Endothelial cell of umbilical vein (primary cell): ENCODE measurements around the gene JARID2.

Experiments
- CTCF ChIP-seq, 2 donors: IDR thresholded peaks; 1 replicate in 1 of 2; 2 replicates in 1 of 2; pipeline ENCODE4 v1.5.1; 2011; ENCODE audit warnings: low read length in 2 of 2, mild to moderate bottlenecking in 2 of 2, moderate library complexity in 2 of 2, control low read depth in 1 of 2, inconsistent platforms in 1 of 2, low read depth in 1 of 2; ENCODE audit not compliant: insufficient read depth in 1 of 2; ENCODE audit errors: extremely low read depth in 1 of 2
- EZH2 ChIP-seq: IDR thresholded peaks from 2 replicates; pipeline ENCODE4 v1.6.1; 2012; ENCODE audit warnings: borderline replicate concordance, low read depth, mild to moderate bottlenecking, moderate library complexity, low read length, inconsistent platforms; ENCODE audit not compliant: severe bottlenecking
- FOS ChIP-seq: IDR thresholded peaks from 2 replicates; pipeline ENCODE4 v1.6.1; 2011; ENCODE audit warnings: mild to moderate bottlenecking, low read length, moderate library complexity, borderline replicate concordance; ENCODE audit not compliant: insufficient read depth
- POLR2A ChIP-seq: IDR thresholded peaks from 2 replicates; pipeline ENCODE4 v1.6.1; 2012; ENCODE audit warnings: low read depth, mild to moderate bottlenecking, control low read depth, low read length
- POLR2AphosphoS5 ChIP-seq: IDR thresholded peaks from 2 replicates; pipeline ENCODE4 v1.6.1; 2012; ENCODE audit warnings: low read depth, mild to moderate bottlenecking, control low read depth, low read length, moderate library complexity; ENCODE audit not compliant: insufficient read depth

- TF ChIP-seq CTCF (IDR thresholded peaks at IDR 0.05; ENCODE audit: extremely low read depth in 1 of 2, insufficient read depth in 1 of 2, low read depth in 1 of 2, low read length in 2 of 2) (no peak), FOS (no peak), POLR2A (no peak), EZH2 (no peak), POLR2AphosphoS5 (no peak)
Observed at GRCh38 chr6:15521582-15521981, 275.7 kb downstream of the JARID2 start.
